Measurements from ENCODE around the gene F2RL1. TPM values are rescaled to one million over a fixed set of nuclear protein-coding genes. Genes with fewer than 3 reads are reported as not detected.

The F2RL1 gene
- total and polyA plus RNA-seq, 2 of the 8 experiments (the other 6 are each of a cell fraction or from before 2014, with no cell fraction given), result 23.2 to 26.6 TPM

DNA sequence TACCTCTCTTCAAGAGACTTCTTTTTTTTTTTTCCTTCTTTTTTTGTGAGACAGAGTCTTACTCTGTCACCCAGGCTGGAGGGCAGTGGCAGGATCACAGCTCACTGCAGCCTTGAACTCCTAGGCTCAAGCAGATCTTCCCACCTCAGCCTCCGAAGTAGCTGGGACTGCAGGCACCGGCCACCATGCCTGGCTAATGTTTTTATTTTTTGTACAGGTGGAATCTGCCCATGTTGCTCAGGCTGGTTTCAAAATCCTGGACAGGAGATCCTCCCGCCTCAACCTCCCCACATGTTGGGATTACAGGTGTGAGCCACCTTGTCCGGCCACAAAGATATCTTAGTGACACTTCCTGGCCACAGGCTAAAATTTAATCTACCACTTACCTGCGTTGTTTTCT is 42.9 kb upstream of the F2RL1 start (continued):
- TF ChIP-seq CHD7 (IDR thresholded peaks at IDR 0.05; ENCODE audit: insufficient replicate concordance, low read length) (no peak), SP1 (IDR thresholded peaks at IDR 0.05; ENCODE audit: low read depth, low read length) (no peak), JUND (IDR thresholded peaks at IDR 0.05; ENCODE audit: low read length) (no peak), RNF2 (IDR thresholded peaks at IDR 0.05; ENCODE audit: borderline replicate concordance, low read depth, low read length, missing control alignments, poor library complexity, severe bottlenecking) (no peak), NRF1 (IDR thresholded peaks at IDR 0.05; ENCODE audit: low read depth, low read length) (no peak), CREB1 (IDR thresholded peaks at IDR 0.05) (no peak), RXRA (IDR thresholded peaks at IDR 0.05; ENCODE audit: insufficient read depth, low read depth, low read length) (no peak), SAP30 (IDR thresholded peaks at IDR 0.05; ENCODE audit: insufficient read depth, insufficient replicate concordance, low read length) (no peak), CTBP2 (IDR thresholded peaks at IDR 0.05; ENCODE audit: borderline replicate concordance, insufficient read depth, insufficient read length, low read length) (no peak), TAF7 (optimal IDR thresholded peaks at IDR 0.05; ENCODE audit: borderline replicate concordance, low read depth, low read length) (no peak), POLR2AphosphoS5 (IDR thresholded peaks at IDR 0.05; ENCODE audit: low read depth, low read length) (no peak)
